Esophagus squamous epithelium (tissue), 4 donors: ENCODE data around the gene ZNF184.

Experiments
- POLR2A ChIP-seq, 4 donors: fragments of 450-650 bp; IDR thresholded peaks; one replicate each; pipeline ENCODE4 v1.6.1; 2017; ENCODE audit warnings: antibody characterized with exemption in 4 of 4, mild to moderate bottlenecking in 4 of 4, moderate library complexity in 3 of 4
- TF ChIP-seq, protein P1 (sequence below), 6 experiments: fragments of 450-650 bp in 4 of 6; fragments of 200-600 bp in 2 of 6; sonication (generic) in 2 of 6; IDR thresholded peaks; one replicate each; pipeline ENCODE4 v1.5.1; 2016 to 2019; ENCODE audit warnings: antibody characterized with exemption in 6 of 6, mild to moderate bottlenecking in 4 of 6, moderate library complexity in 4 of 6

GRCh38 chr6:27478706-27479318 lies 5.9 kb upstream of the ZNF184 start:
- TF ChIP-seq, protein P1, sequence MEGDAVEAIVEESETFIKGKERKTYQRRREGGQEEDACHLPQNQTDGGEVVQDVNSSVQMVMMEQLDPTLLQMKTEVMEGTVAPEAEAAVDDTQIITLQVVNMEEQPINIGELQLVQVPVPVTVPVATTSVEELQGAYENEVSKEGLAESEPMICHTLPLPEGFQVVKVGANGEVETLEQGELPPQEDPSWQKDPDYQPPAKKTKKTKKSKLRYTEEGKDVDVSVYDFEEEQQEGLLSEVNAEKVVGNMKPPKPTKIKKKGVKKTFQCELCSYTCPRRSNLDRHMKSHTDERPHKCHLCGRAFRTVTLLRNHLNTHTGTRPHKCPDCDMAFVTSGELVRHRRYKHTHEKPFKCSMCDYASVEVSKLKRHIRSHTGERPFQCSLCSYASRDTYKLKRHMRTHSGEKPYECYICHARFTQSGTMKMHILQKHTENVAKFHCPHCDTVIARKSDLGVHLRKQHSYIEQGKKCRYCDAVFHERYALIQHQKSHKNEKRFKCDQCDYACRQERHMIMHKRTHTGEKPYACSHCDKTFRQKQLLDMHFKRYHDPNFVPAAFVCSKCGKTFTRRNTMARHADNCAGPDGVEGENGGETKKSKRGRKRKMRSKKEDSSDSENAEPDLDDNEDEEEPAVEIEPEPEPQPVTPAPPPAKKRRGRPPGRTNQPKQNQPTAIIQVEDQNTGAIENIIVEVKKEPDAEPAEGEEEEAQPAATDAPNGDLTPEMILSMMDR (IDR thresholded peaks at IDR 0.05): no peak
- no peak for TF ChIP-seq POLR2A (IDR thresholded peaks at IDR 0.05)
